ENCODE data around the gene CUX1.

The CUX1 gene

GRCh38 chr7:102125127-102125596, 307.7 kb downstream of the CUX1 start:
- Histone ChIP-seq H3K9me3 (ENCODE audit: control insufficient read depth, insufficient read depth, low read depth, low read length) (no peaks in the 10 kb centered on the region), H3K36me3 (ENCODE audit: control insufficient read depth in 2 of 2, insufficient read depth in 1 of 2, low read length in 2 of 2) (no peaks in the 10 kb centered on the region; a peak in 1 of 3 replicates), H3K4me1 (ENCODE audit: control insufficient read depth, insufficient read depth, low read length) (0 out of 2 replicates have a peak, but pooled peaks cover 4% of the 10 kb centered on the region), H3K4me3 (ENCODE audit: low read depth, low read length) (no peak overlapping the region), H3K27ac (ENCODE audit: extremely low read depth, low read depth, low read length) (no peak overlapping the region)
- TF ChIP-seq ZNF433 (tag by site-specific recombination; IDR thresholded peaks at IDR 0.05; ENCODE audit: low read depth) (no peak), ZNF624 (tag by site-specific recombination; IDR thresholded peaks at IDR 0.05) (no peak)
- CTCF ChIA-PET, result no interaction called here
- POLR2A ChIA-PET, result no interaction called here

DNA sequence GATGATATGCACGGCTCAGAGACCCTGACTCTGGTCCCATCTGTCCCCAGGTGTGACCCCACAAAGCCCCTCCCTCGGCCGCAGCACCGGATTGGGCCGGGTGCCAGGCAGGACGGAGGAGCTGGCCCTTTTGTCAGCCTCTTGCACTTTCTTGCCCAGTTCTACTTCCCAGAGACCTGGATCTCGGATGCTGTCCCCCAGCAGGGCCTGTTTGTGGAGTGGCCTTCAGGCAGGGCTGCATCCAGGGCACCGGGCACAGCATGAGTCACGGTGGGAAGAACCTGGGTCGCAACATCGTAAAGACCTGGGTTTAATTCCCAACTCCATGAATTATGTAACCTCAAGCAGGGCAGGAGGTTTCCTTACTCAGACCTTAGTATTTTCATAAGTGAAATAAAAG, 310.9 kb downstream of the CUX1 start:
- Histone ChIP-seq H3K36me3 (ENCODE audit: control insufficient read depth in 2 of 2, insufficient read depth in 1 of 2, low read length in 2 of 2) (no peaks in the 10 kb centered on the region; a peak in 1 of 3 replicates), H3K4me1 (ENCODE audit: control insufficient read depth, insufficient read depth, low read length) (no peaks in the 10 kb centered on the region), H3K4me3 (ENCODE audit: low read depth, low read length) (no peak overlapping the region), H3K9me3 (ENCODE audit: control insufficient read depth, insufficient read depth, low read depth, low read length) (no peaks in the 10 kb centered on the region), H3K27ac (ENCODE audit: extremely low read depth, low read depth, low read length) (no peak overlapping the region)
- ChIA-PET CTCF (no interaction called here), POLR2A (no interaction called here)
- no peak for TF ChIP-seq ZNF792 (tag by site-specific recombination; IDR thresholded peaks at IDR 0.05)
- TF ChIP-seq, protein P1, sequence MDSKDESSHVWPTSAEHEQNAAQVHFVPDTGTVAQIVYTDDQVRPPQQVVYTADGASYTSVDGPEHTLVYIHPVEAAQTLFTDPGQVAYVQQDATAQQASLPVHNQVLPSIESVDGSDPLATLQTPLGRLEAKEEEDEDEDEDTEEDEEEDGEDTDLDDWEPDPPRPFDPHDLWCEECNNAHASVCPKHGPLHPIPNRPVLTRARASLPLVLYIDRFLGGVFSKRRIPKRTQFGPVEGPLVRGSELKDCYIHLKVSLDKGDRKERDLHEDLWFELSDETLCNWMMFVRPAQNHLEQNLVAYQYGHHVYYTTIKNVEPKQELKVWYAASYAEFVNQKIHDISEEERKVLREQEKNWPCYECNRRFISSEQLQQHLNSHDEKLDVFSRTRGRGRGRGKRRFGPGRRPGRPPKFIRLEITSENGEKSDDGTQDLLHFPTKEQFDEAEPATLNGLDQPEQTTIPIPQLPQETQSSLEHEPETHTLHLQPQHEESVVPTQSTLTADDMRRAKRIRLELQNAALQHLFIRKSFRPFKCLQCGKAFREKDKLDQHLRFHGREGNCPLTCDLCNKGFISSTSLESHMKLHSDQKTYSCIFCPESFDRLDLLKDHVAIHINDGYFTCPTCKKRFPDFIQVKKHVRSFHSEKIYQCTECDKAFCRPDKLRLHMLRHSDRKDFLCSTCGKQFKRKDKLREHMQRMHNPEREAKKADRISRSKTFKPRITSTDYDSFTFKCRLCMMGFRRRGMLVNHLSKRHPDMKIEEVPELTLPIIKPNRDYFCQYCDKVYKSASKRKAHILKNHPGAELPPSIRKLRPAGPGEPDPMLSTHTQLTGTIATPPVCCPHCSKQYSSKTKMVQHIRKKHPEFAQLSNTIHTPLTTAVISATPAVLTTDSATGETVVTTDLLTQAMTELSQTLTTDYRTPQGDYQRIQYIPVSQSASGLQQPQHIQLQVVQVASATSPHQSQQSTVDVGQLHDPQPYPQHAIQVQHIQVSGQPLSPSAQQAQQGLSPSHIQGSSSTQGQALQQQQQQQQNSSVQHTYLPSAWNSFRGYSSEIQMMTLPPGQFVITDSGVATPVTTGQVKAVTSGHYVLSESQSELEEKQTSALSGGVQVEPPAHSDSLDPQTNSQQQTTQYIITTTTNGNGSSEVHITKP (tag by site-specific recombination; IDR thresholded peaks at IDR 0.05), result no peak
- no peak for TF ChIP-seq ZNF629 (tag by site-specific recombination; IDR thresholded peaks at IDR 0.05)
- TF ChIP-seq ATF2 (tag by site-specific recombination; IDR thresholded peaks at IDR 0.05; ENCODE audit: low read depth), result no peak
- TF ChIP-seq ZNF140 (tag by site-specific recombination; IDR thresholded peaks at IDR 0.05), result no peak
- TF ChIP-seq, protein P2, sequence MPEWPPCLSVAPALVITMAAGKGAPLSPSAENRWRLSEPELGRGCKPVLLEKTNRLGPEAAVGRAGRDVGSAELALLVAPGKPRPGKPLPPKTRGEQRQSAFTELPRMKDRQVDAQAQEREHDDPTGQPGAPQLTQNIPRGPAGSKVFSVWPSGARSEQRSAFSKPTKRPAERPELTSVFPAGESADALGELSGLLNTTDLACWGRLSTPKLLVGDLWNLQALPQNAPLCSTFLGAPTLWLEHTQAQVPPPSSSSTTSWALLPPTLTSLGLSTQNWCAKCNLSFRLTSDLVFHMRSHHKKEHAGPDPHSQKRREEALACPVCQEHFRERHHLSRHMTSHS (tag by site-specific recombination; IDR thresholded peaks at IDR 0.05), result no peak
- no peak for TF ChIP-seq ZNF777 (tag by site-specific recombination; IDR thresholded peaks at IDR 0.05; ENCODE audit: borderline replicate concordance)
- TF ChIP-seq ZNF10 (tag by site-specific recombination; IDR thresholded peaks at IDR 0.05), result no peak
- TF ChIP-seq ZNF768 (tag by site-specific recombination; IDR thresholded peaks at IDR 0.05), result no peak
- TF ChIP-seq ZNF394 (tag by site-specific recombination; IDR thresholded peaks at IDR 0.05; ENCODE audit: borderline replicate concordance), result no peak
- TF ChIP-seq ZNF350 (tag by site-specific recombination; IDR thresholded peaks at IDR 0.05), result no peak
- TF ChIP-seq, protein P3, sequence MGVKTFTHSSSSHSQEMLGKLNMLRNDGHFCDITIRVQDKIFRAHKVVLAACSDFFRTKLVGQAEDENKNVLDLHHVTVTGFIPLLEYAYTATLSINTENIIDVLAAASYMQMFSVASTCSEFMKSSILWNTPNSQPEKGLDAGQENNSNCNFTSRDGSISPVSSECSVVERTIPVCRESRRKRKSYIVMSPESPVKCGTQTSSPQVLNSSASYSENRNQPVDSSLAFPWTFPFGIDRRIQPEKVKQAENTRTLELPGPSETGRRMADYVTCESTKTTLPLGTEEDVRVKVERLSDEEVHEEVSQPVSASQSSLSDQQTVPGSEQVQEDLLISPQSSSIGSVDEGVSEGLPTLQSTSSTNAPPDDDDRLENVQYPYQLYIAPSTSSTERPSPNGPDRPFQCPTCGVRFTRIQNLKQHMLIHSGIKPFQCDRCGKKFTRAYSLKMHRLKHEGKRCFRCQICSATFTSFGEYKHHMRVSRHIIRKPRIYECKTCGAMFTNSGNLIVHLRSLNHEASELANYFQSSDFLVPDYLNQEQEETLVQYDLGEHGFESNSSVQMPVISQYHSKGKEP (tag by site-specific recombination; IDR thresholded peaks at IDR 0.05), result no peak
- no peak for TF ChIP-seq ZSCAN16 (tag by site-specific recombination; IDR thresholded peaks at IDR 0.05)
- TF ChIP-seq KLF1 (tag by site-specific recombination; IDR thresholded peaks at IDR 0.05), result no peak
- TF ChIP-seq PBX3 (CRISPR knock-in tag; IDR thresholded peaks at IDR 0.05), result no peak
